ENCODE results near the gene MGME1. TPM values are rescaled to one million over a fixed set of nuclear protein-coding genes. Genes with fewer than 3 reads are reported as not detected.

The MGME1 gene
- total and polyA plus RNA-seq, 2 of the 13 experiments (the other 11 are each of a cell fraction or from before 2014, with no cell fraction given) = 36.7 to 66.6 TPM

DNA sequence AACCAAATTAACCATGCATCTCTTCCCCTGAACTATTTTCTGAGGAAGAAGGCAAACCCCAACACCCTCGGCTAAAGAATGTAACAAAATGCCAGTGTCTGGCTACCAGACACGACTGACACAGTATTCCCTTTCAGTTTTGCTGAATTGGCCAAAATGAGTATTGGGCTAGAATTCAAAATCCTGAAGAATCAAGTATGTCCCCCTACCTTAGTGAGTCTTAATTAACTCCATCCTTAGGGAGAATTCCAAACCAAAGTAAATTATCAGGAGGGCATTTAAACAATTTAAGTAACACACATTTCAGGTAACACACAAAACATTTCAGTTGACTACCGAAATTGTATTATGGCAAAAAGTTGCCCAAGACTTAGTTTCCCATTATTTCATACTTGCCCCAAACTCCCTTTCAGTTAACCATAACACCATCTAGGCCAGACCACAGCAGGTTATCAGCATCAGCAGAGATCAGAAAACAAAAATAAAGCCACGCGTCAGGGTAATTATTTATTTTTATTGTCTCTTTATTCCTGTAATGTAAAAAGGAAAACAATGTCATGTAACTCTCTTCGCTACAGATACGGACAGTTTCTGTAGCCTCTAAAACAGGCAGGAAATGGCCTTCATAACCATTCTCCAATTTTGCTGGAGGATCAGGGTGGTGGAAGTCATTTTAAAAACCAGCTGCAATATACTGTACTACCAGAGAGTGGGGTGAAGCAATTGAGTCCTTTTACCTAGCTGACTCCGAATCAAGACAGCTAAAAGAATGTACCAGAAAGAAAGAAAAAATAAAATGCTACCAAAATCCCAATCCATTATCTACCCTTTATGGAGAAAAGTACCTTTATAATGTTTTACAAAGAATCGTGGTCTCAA lies 2.1 kb upstream of the MGME1 start (continued):
- TF ChIP-seq, protein P1, sequence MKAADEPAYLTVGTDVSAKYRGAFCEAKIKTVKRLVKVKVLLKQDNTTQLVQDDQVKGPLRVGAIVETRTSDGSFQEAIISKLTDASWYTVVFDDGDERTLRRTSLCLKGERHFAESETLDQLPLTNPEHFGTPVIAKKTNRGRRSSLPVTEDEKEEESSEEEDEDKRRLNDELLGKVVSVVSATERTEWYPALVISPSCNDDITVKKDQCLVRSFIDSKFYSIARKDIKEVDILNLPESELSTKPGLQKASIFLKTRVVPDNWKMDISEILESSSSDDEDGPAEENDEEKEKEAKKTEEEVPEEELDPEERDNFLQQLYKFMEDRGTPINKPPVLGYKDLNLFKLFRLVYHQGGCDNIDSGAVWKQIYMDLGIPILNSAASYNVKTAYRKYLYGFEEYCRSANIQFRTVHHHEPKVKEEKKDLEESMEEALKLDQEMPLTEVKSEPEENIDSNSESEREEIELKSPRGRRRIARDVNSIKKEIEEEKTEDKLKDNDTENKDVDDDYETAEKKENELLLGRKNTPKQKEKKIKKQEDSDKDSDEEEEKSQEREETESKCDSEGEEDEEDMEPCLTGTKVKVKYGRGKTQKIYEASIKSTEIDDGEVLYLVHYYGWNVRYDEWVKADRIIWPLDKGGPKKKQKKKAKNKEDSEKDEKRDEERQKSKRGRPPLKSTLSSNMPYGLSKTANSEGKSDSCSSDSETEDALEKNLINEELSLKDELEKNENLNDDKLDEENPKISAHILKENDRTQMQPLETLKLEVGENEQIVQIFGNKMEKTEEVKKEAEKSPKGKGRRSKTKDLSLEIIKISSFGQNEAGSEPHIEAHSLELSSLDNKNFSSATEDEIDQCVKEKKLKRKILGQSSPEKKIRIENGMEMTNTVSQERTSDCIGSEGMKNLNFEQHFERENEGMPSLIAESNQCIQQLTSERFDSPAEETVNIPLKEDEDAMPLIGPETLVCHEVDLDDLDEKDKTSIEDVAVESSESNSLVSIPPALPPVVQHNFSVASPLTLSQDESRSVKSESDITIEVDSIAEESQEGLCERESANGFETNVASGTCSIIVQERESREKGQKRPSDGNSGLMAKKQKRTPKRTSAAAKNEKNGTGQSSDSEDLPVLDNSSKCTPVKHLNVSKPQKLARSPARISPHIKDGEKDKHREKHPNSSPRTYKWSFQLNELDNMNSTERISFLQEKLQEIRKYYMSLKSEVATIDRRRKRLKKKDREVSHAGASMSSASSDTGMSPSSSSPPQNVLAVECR (CRISPR knock-in tag; IDR thresholded peaks at IDR 0.05; ENCODE audit: borderline replicate concordance) = no peak
- TF ChIP-seq ZNF883 (CRISPR knock-in tag; IDR thresholded peaks at IDR 0.05; ENCODE audit: not compliant biosample characterization) = no peak
- TF ChIP-seq LCORL (IDR thresholded peaks at IDR 0.05) = no peak
- TF ChIP-seq LCORL (CRISPR knock-in tag; IDR thresholded peaks at IDR 0.05) = 0 out of 2 replicates have a peak, but pooled peaks have one; percentile 30
- TF ChIP-seq PCBP1 (IDR thresholded peaks at IDR 0.05; ENCODE audit: borderline replicate concordance, low read depth, low read length) = no peak
- no peak for TF ChIP-seq ARID2 (CRISPR knock-in tag; IDR thresholded peaks at IDR 0.05; ENCODE audit: borderline replicate concordance)
- TF ChIP-seq ZSCAN22 (CRISPR knock-in tag; IDR thresholded peaks at IDR 0.05) = 0 out of 2 replicates have a peak, but pooled peaks have one; percentile 15
- no peak for TF ChIP-seq RARG (CRISPR knock-in tag; IDR thresholded peaks at IDR 0.05; ENCODE audit: low read depth)
- no peak for TF ChIP-seq ZNF274 (CRISPR knock-in tag; IDR thresholded peaks at IDR 0.05)
- TF ChIP-seq ZNF660 (CRISPR knock-in tag; IDR thresholded peaks at IDR 0.05; ENCODE audit: borderline replicate concordance, low read depth) = no peak
- no peak for TF ChIP-seq U2AF1 (optimal IDR thresholded peaks at IDR 0.05; ENCODE audit: low read depth, low read length)
- no peak for TF ChIP-seq FOXC1 (CRISPR knock-in tag; IDR thresholded peaks at IDR 0.05; ENCODE audit: borderline replicate concordance)
- no peak for TF ChIP-seq ZNF354B (CRISPR knock-in tag; IDR thresholded peaks at IDR 0.05)
- TF ChIP-seq TEAD2 (CRISPR knock-in tag; IDR thresholded peaks at IDR 0.05) = no peak
- TF ChIP-seq CAMTA2 (CRISPR knock-in tag; IDR thresholded peaks at IDR 0.05; ENCODE audit: borderline replicate concordance) = no peak
- TF ChIP-seq NCOA2 (CRISPR knock-in tag; IDR thresholded peaks at IDR 0.05) = no peak; the same call in 1 of the 2 replicates
- peak; percentile 40; the same call in 1 of the 2 replicates for TF ChIP-seq GFI1 (CRISPR knock-in tag; IDR thresholded peaks at IDR 0.05; ENCODE audit: borderline replicate concordance)
- TF ChIP-seq, protein P2, sequence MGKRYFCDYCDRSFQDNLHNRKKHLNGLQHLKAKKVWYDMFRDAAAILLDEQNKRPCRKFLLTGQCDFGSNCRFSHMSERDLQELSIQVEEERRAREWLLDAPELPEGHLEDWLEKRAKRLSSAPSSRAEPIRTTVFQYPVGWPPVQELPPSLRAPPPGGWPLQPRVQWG (CRISPR knock-in tag; IDR thresholded peaks at IDR 0.05; ENCODE audit: borderline replicate concordance, low read depth) = no peak
- TF ChIP-seq RBM22 (optimal IDR thresholded peaks at IDR 0.05; ENCODE audit: low read length) = peak; percentile 59
- no peak for TF ChIP-seq SYNCRIP (IDR thresholded peaks at IDR 0.05; ENCODE audit: insufficient read depth, low read depth, low read length)
- TF ChIP-seq ZNF331 (CRISPR knock-in tag; IDR thresholded peaks at IDR 0.05) = 0 out of 2 replicates have a peak, but pooled peaks have one; percentile 8
- TF ChIP-seq CHD2 (IDR thresholded peaks at IDR 0.05; ENCODE audit: low read depth, low read length) = no peak
- TF ChIP-seq MIER2 (CRISPR knock-in tag; IDR thresholded peaks at IDR 0.05) = no peak
- no peak for TF ChIP-seq SRSF1 (optimal IDR thresholded peaks at IDR 0.05; ENCODE audit: low read depth, low read length)
- TF ChIP-seq ZSCAN25 (CRISPR knock-in tag; IDR thresholded peaks at IDR 0.05) = no peak
- no peak for TF ChIP-seq SALL2 (CRISPR knock-in tag; IDR thresholded peaks at IDR 0.05)
- TF ChIP-seq ZNF709 (CRISPR knock-in tag; IDR thresholded peaks at IDR 0.05) = no peak
- 0 out of 2 replicates have a peak, but pooled peaks have one; percentile 16 for TF ChIP-seq DNMT3B (CRISPR knock-in tag; conservative IDR thresholded peaks at IDR 0.05)

Measured in HepG2 (cell line).